ENCODE measurements around the gene KLF13. TPM values are rescaled to one million over a fixed set of nuclear protein-coding genes. Genes with fewer than 3 reads are reported as not detected.

Gene KLF13
- total RNA-seq, 2 donors from 2014 or later: 34.5 to 69.9 TPM

- DNase-seq (no peak), ATAC-seq (no peak)
- intact Hi-C loops (cut with DNase I): no loop called here
Measured at GRCh38 chr15:31382713-31383045, 56.0 kb downstream of the KLF13 start.

GRCh38 chr15:31383139-31383538, 56.5 kb downstream of the KLF13 start:
- no peak for ATAC-seq
- no peak for DNase-seq
- intact Hi-C loops (cut with DNase I): no loop called here

GRCh38 chr15:31384568-31384967, 57.9 kb downstream of the KLF13 start:
- intact Hi-C loops (cut with DNase I): no loop called here
- DNase-seq (no peak), ATAC-seq (no peak)

- DNase-seq: no peak
- intact Hi-C loops (cut with DNase I): no loop called here
- no peak for ATAC-seq
Measured at GRCh38 chr15:31385736-31386135, 59.1 kb downstream of the KLF13 start.

GRCh38 chr15:31387092-31387478, 60.5 kb downstream of the KLF13 start:
- DNase-seq (no peak), ATAC-seq (no peak)
- intact Hi-C loops (cut with DNase I): no loop called here

GRCh38 chr15:31387479-31388118, 61.0 kb downstream of the KLF13 start:
- DNase-seq (peak; percentile 42), ATAC-seq (peak; percentile 63 to 74)
- intact Hi-C loops (cut with DNase I): no loop called here

GRCh38 chr15:31389576-31389975, 62.9 kb downstream of the KLF13 start:
- intact Hi-C loops (cut with DNase I): no loop called here
- ATAC-seq: no peak
- no peak for DNase-seq

- intact Hi-C loops (cut with DNase I): loop anchor here in 1 of 2 donors (10.0 kb wide), 1 partner anchor 55 kb away; no protein-coding TSS in a partner anchor
- no peak for ATAC-seq
- no peak for DNase-seq
Measured at GRCh38 chr15:31390029-31390428, 63.4 kb downstream of the KLF13 start.

- DNase-seq (no peak), ATAC-seq (no peak)
- intact Hi-C loops (cut with DNase I): loop anchor here in 1 of 2 donors (10.0 kb wide), 1 partner anchor 56 kb away; no protein-coding TSS in a partner anchor
Measured at GRCh38 chr15:31390777-31391486, 64.3 kb downstream of the KLF13 start.

GRCh38 chr15:31391687-31392671, 65.3 kb downstream of the KLF13 start:
- ATAC-seq (peak; percentile 83 to 87), DNase-seq (peak; percentile 86)
- intact Hi-C loops (cut with DNase I): loop anchor here in 1 of 2 donors (10.0 kb wide), 1 partner anchor 57 kb away; no protein-coding TSS in a partner anchor

- intact Hi-C loops (cut with DNase I): loop anchor here in 1 of 2 donors (10.0 kb wide), 1 partner anchor 58 kb away; no protein-coding TSS in a partner anchor
- DNase-seq: no peak
- peak; percentile 7 to 25 for ATAC-seq
Measured at GRCh38 chr15:31392761-31393401, 66.2 kb downstream of the KLF13 start.

GRCh38 chr15:31393444-31394091, 66.9 kb downstream of the KLF13 start:
- no peak for DNase-seq
- intact Hi-C loops (cut with DNase I): loop anchor here in 1 of 2 donors (10.0 kb wide), 1 partner anchor 59 kb away; no protein-coding TSS in a partner anchor

GRCh38 chr15:31396881-31397560, 70.4 kb downstream of the KLF13 start:
- intact Hi-C loops (cut with DNase I): loop anchor here in 1 of 2 donors (10.0 kb wide), 1 partner anchor 62 kb away; no protein-coding TSS in a partner anchor
- ATAC-seq: peak; percentile 86 to 91
- DNase-seq: peak; percentile 93

More at GRCh38 chr15:31393444-31394091, 66.9 kb downstream of the KLF13 start:
- no peak for ATAC-seq

GRCh38 chr15:31397851-31398661, 71.4 kb downstream of the KLF13 start:
- DNase-seq (no peak), ATAC-seq (peak in 1 of 2 donors; percentile 1)
- intact Hi-C loops (cut with DNase I): loop anchor here in 1 of 2 donors (10.0 kb wide), 1 partner anchor 63 kb away; no protein-coding TSS in a partner anchor

- intact Hi-C loops (cut with DNase I): loop anchor here in 1 of 2 donors (10.0 kb wide), 1 partner anchor 64 kb away; no protein-coding TSS in a partner anchor
- ATAC-seq: no peak
- no peak for DNase-seq
Measured at GRCh38 chr15:31398677-31399301, 72.2 kb downstream of the KLF13 start.

- DNase-seq (no peak), ATAC-seq (no peak)
- intact Hi-C loops (cut with DNase I): loop anchor here (10.0 kb wide), 2 partner anchors 65 to 85 kb away; no protein-coding TSS in a partner anchor
Measured at GRCh38 chr15:31399544-31400171, 73.0 kb downstream of the KLF13 start.

Data from left cardiac atrium (tissue), 4 donors.